GM21447 (cell line): ENCODE data around the gene PYROXD2.

Source experiments
- ATAC-seq: cut with Tn5 transposase; IDR thresholded peaks from one replicate; pipeline ENCODE4 v1.9.1; 2021; ENCODE audit not compliant: unreplicated experiment

PYROXD2 gene

GRCh38 chr10:98416606-98417388 lies 1.8 kb upstream of the PYROXD2 start:
- no peak for ATAC-seq

GRCh38 chr10:98415731-98416119 lies 743 bp upstream of the PYROXD2 start:
- no peak for ATAC-seq

- ATAC-seq = peak; percentile 8
Measured at GRCh38 chr10:98414578-98414931, 427 bp downstream of the PYROXD2 start.

GRCh38 chr10:98411768-98412167 lies 3.2 kb downstream of the PYROXD2 start:
- no peak for ATAC-seq

- no peak for ATAC-seq
Measured at GRCh38 chr10:98411166-98411565, 3.8 kb downstream of the PYROXD2 start.

GRCh38 chr10:98410759-98411158 lies 4.2 kb downstream of the PYROXD2 start:
- no peak for ATAC-seq

- ATAC-seq = no peak
Measured at GRCh38 chr10:98410135-98410743, 4.7 kb downstream of the PYROXD2 start.

- no peak for ATAC-seq
Measured at GRCh38 chr10:98408799-98409198, 6.2 kb downstream of the PYROXD2 start.

GRCh38 chr10:98407744-98408241 lies 7.2 kb downstream of the PYROXD2 start:
- no peak for ATAC-seq

GRCh38 chr10:98407017-98407743 lies 7.8 kb downstream of the PYROXD2 start:
- ATAC-seq = no peak

GRCh38 chr10:98405422-98405821 lies 9.6 kb downstream of the PYROXD2 start:
- ATAC-seq = no peak

- peak; percentile 58 for ATAC-seq
Measured at GRCh38 chr10:98404571-98405359, 10.2 kb downstream of the PYROXD2 start.

GRCh38 chr10:98403812-98404504 lies 11.0 kb downstream of the PYROXD2 start:
- no peak for ATAC-seq

- ATAC-seq = no peak
Measured at GRCh38 chr10:98402931-98403718, 11.9 kb downstream of the PYROXD2 start.

- ATAC-seq = no peak
Measured at GRCh38 chr10:98402478-98402877, 12.5 kb downstream of the PYROXD2 start.

GRCh38 chr10:98400482-98400881 lies 14.5 kb downstream of the PYROXD2 start:
- ATAC-seq = no peak

- no peak for ATAC-seq
Measured at GRCh38 chr10:98399784-98400183, 15.2 kb downstream of the PYROXD2 start.

- no peak for ATAC-seq
Measured at GRCh38 chr10:98397089-98397600, 17.8 kb downstream of the PYROXD2 start.
